ENCODE results near the gene GLI3. TPM values are rescaled to one million over a fixed set of nuclear protein-coding genes. Genes with fewer than 3 reads are reported as not detected.

The GLI3 gene
- polyA plus RNA-seq, 1 of the 3 experiments (the other 2 are of a cell fraction), result 0.08 TPM

GRCh38 chr7:42233171-42233570 is 3.8 kb downstream of the GLI3 start:
- no peaks in the 10 kb centered on the region for H3K79me2 ChIP-seq (ENCODE audit: insufficient read depth)
- peaks cover 85% of the 10 kb centered on the region for H3K27me3 ChIP-seq (ENCODE audit: insufficient read depth)
- H3K27ac ChIP-seq (ENCODE audit: low read depth in 2 of 2, low read length in 1 of 2), result no peak overlapping the region
- no peak overlapping the region for H3K9ac ChIP-seq
- peaks cover 0 to 1% of the 10 kb centered on the region in 2 experiments; a peak in 2 of 4 replicates for H3K4me1 ChIP-seq (ENCODE audit: control insufficient read depth in 1 of 2, insufficient read depth in 2 of 2, low read depth in 1 of 2, low read length in 1 of 2)
- 4% methylated on average over 2 of the region's 2 CpGs for WGBS (ENCODE audit: low lambda C conversion rate)
- H3F3A ChIP-seq (replicated peaks; ENCODE audit: insufficient read depth), result no peaks in the 10 kb centered on the region
- no peaks in the 10 kb centered on the region for H4K20me1 ChIP-seq (ENCODE audit: insufficient read depth)
- no peak overlapping the region for H3K4me2 ChIP-seq
- DNase-seq, result no peak
- TF ChIP-seq SMC3 (IDR thresholded peaks at IDR 0.05; ENCODE audit: low read depth, low read length), result no peak
- no peak for TF ChIP-seq RXRA (IDR thresholded peaks at IDR 0.05; ENCODE audit: borderline replicate concordance, low read depth)
- TF ChIP-seq TEAD4 (IDR thresholded peaks at IDR 0.05; ENCODE audit: borderline replicate concordance, insufficient read depth), result no peak
- TF ChIP-seq IRF3 (IDR thresholded peaks at IDR 0.05; ENCODE audit: low read depth, low read length), result no peak
- TF ChIP-seq MEF2A (IDR thresholded peaks at IDR 0.05; ENCODE audit: borderline replicate concordance, low read depth), result no peak
- no peak for TF ChIP-seq NFIC (IDR thresholded peaks at IDR 0.05; ENCODE audit: borderline replicate concordance)
- no peak for TF ChIP-seq USF1 (IDR thresholded peaks at IDR 0.05; ENCODE audit: borderline replicate concordance, low read depth)
- TF ChIP-seq POLR2AphosphoS5 (IDR thresholded peaks at IDR 0.05; ENCODE audit: low read depth, low read length), result no peak
- TF ChIP-seq EZH2phosphoT487 (IDR thresholded peaks at IDR 0.05; ENCODE audit: borderline replicate concordance, low read depth), result no peak
- no peak for TF ChIP-seq SIN3A (IDR thresholded peaks at IDR 0.05; ENCODE audit: borderline replicate concordance, low read depth, low read length)
- TF ChIP-seq PBX3 (IDR thresholded peaks at IDR 0.05), result no peak
- no peak for TF ChIP-seq MXI1 (IDR thresholded peaks at IDR 0.05; ENCODE audit: low read depth, low read length)
- TF ChIP-seq FOSL2 (IDR thresholded peaks at IDR 0.05; ENCODE audit: borderline replicate concordance, low read depth), result no peak
- no peak for TF ChIP-seq RAD21 (IDR thresholded peaks at IDR 0.05; ENCODE audit: low read length)
- no peak for TF ChIP-seq USF2 (IDR thresholded peaks at IDR 0.05; ENCODE audit: borderline replicate concordance, low read depth, low read length)
- TF ChIP-seq GATA2 (CRISPR knock-in tag; IDR thresholded peaks at IDR 0.05), result no peak
- TF ChIP-seq EP300 (IDR thresholded peaks at IDR 0.05; ENCODE audit: borderline replicate concordance in 1 of 2, low read depth in 1 of 2, low read length in 1 of 2), result no peak
- no peaks in the 10 kb centered on the region for H3K9me3 ChIP-seq
- CTCF ChIA-PET, result interaction anchor here (1.5 kb wide), 1 partner anchor 18 kb away, joined by 5 read pairs; no protein-coding TSS in a partner anchor
- no peak overlapping the region for H2AFZ ChIP-seq (ENCODE audit: low read depth)
- H3K4me3 ChIP-seq (ENCODE audit: low read depth in 2 of 2, low read length in 1 of 2), result no peak overlapping the region
- no peaks in the 10 kb centered on the region for H3K36me3 ChIP-seq (replicated peaks in 1 of 2; ENCODE audit: control insufficient read depth in 1 of 2, insufficient read depth in 2 of 2, low read length in 1 of 2)
- POLR2A ChIA-PET, result no interaction called here
- no peaks in the 10 kb centered on the region for H3K9me2 ChIP-seq

Data from SK-N-SH (cell line).